NCI-H2227 treated with DMSO at 0.1 percent for 48 hours (cell line): ENCODE data around the gene PBRM1.

Experiments used
- DNase-seq: peaks from one replicate; lab custom pipeline; 2025; lab: John Stamatoyannopoulos, UW

Gene PBRM1

DNA sequence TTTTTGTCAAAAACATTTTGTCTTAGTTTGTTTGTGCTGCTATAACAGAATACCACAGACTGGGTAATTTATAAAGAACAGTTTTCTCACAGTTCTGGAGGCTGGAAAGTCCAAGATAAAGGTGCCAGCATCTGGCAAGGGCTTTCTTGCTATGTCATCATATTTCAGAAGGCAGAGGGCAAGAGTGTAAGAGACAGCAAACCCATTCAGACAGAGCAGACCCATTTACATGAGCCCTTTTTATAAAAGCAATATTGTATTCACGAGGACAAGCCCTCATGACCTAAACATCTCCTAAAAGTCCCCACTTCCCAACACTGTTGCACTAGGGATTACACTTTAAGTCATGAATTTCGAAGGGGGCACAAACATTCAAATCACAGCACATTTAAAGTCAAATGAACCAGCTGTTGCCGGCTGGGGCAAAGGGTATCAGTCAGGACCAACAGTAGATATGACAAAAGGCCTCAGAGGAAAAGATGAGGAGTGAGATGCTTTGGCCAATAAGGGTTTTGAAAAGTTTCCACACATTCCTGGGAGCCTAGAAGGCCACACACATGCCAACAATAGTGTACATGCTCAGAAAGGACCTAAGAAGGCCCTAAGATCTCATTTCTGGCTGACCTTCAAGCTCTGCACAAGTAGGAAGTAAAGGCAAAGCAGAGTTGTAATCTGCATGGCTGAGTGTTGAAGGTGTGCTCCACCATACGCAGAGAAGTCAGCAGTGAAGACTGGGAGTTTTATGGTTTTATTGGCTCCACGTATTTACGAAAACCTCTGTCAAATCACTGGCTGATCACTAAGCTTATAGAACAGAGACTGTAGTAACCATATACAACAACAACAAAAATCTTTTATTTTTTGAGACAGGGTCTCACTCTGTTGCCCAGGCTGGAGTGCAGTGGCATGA lies 111.4 kb downstream of the PBRM1 start:
- DNase-seq: no peak

DNA sequence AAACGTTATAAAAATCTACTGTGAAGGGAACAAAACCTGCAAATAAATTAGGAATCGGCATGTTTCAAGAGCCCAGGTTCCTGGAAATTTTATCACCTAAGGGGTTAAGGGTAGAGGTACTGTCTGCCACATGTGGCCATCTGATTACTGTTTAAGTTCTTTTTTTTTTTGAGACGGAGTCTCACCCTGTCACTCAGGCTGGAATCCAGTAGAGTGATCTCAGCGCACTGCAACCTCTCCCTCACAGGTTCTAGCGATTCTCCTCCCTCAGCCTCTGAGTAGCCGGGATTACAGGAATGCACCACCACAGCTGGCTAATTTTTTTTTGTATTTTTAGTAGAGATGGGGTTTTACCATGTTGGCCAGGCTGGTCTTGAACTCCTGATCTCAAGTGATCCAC lies 113.5 kb downstream of the PBRM1 start:
- DNase-seq: no peak

GRCh38 chr3:52570076-52570475 lies 115.6 kb downstream of the PBRM1 start:
- DNase-seq: no peak

DNA sequence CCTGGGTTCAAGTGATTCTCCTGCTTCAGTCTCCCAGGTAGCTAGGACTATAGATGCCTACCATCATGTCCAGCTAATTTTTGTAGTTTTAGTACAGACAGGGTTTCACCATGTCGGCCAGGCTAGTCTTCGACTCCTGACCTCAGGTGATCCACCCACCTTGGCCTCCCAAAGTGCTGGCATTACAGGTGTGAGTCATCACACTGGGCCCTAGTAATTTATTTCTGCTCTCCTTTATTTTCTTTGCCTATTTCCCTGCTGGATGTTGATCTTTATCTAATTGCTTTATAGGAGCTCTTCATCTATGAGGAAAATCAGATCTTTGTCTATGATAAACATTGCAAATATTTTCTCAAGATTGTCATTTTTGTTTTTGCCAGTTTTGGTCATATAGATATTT lies 117.6 kb downstream of the PBRM1 start:
- DNase-seq: no peak

- DNase-seq: no peak
These were observed 121.7 kb downstream of the PBRM1 start for GRCh38 chr3:52563984-52564383.

DNA sequence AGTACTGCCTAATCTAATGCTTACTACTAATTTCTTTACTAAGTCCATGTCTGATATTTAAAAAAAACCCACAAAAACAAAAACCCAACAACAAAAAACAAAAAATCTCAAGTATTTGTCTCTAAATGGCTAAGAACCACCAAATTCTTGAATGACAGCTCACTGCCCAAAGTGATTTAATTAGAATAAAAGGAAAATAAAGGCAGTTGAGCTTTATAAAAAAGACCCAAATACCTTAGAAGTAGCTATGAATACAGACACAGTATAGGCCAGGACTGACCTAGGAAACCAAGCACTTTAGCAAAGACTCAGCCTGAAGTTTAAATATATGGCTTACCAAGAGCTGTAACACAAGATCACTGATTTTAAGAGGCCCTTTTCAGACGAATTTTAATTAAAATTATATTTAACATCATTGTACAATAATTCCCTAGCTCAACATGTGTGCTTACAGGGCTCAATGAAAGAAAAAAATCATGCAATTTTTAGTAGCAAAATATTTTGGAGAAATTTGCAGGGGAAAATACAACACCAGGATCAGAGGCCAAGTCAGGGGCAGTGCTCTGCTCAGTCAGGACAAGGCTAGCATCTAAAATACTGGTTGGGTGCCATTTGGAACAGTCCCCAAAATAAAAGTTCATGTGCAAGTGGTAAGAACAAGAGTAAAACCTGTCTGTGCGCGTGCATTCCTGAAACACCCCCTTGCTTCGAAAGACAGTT lies 124.5 kb downstream of the PBRM1 start:
- no peak for DNase-seq

DNA sequence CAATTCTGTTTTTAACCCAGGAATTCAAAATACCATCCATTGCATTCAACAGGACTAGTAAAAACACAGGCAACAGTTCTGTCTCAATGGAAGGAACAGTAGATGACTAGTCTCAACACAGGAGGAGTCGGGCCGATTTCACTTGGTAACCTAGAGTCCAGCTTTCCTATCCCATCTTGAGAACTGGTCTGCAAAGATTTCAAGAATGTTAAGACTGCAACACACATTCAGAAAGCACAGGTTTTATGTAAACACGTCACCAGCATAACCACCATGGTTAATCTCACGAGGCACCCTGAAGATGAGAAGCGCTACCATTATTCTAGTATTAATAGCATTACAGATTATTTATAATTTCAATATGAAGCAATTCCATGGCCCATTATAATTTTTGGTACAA lies 127.3 kb downstream of the PBRM1 start:
- DNase-seq: no peak

DNA sequence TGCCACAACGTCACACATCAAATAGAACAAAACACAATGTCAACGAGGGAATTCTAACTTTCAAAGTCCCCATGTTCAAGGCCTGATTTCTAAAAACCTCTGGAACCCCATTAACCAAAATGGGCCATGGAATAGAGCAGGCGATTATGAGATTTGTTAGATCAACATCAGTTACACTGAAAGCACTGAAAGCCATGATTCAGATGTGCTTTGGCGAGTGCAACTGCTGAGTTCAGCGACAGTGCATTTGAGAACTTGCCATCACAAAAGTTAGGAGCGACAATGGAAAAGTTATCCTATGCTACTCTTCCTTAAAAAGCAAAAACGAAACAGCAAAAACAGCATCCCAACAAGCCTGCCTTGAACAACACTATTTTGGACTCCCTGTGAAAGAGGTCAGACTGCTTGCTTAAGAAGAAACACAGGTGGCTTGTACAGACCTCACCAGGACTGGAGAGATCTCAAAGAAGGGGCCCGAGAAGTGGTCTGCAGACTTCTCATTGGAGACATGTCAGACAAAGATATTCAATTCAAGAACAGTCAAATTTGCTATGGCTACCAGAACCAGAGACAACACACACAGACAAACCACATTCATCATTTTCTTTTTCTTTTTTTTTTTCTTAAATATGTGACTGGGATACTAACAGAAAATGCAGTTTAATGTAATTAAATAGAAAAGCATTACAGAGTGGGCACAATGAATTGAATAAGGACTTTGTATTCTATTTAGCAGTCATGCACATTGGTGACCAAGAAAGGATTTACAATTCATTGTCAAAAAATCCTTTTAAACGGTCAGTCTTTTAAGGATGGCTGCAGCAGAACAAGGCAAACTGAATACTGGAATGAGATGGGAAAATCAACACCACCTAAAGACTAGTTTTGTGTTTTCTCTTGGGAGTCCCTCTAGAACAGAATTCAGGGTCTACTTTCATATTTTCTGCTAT lies 128.4 kb downstream of the PBRM1 start:
- DNase-seq: no peak

DNA sequence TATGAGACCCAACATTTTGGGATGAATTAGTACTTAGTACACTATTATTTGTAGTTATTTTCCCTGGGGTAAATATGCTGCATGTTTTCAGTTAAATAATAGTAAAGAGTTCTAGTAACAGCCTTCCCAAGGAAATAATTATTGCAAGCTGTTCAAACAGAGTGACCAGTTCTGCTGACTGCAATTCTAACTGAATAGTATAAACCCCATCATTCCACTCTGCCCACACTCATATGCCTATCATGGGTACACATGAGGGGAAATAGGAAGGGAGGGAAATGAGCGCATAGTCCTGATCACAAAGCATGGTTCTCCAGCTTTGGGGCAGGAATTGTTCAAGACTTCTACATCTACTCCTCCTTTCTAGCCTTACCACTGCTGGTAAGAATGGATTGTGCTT lies 130.7 kb downstream of the PBRM1 start:
- no peak for DNase-seq

DNA sequence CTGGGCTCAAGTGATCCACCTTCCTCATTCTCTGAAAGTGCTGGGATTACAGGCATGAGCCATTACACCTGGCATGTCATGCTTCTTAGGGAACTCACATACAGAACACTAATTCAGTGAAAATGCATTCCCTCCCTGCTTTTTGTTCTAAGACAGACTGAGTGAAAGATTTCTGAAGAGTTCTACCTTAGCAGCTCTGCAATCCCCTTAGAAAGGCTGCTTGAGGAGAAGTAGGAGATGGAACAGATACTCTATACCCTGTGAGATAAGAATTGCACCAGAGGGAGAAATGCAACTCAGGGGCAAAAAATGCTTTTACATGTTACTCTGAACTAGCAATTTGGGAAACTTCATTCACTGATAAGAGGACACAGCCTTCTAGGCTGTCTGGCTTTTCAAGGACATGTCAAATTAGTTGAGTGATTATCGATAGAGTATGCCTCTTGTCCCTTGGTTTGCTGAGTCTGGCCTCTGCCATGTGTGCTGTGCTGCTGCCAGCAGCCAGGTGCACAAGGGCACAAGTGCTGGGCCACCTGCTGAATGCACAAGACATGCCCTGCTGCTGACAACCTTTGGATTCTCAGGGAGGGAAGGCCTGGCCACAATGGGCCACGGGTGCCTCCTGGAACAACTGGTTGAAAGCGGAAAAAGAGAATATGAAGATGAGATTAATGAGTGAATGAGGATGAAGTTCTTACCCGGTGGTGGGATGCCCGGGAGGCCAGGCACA lies 131.5 kb downstream of the PBRM1 start:
- no peak for DNase-seq

- no peak for DNase-seq
These were observed 133.6 kb downstream of the PBRM1 start for GRCh38 chr3:52552089-52552488.

GRCh38 chr3:52551118-52551517 lies 134.6 kb downstream of the PBRM1 start:
- DNase-seq: no peak

GRCh38 chr3:52547143-52547542 lies 138.6 kb downstream of the PBRM1 start:
- DNase-seq: no peak

DNA sequence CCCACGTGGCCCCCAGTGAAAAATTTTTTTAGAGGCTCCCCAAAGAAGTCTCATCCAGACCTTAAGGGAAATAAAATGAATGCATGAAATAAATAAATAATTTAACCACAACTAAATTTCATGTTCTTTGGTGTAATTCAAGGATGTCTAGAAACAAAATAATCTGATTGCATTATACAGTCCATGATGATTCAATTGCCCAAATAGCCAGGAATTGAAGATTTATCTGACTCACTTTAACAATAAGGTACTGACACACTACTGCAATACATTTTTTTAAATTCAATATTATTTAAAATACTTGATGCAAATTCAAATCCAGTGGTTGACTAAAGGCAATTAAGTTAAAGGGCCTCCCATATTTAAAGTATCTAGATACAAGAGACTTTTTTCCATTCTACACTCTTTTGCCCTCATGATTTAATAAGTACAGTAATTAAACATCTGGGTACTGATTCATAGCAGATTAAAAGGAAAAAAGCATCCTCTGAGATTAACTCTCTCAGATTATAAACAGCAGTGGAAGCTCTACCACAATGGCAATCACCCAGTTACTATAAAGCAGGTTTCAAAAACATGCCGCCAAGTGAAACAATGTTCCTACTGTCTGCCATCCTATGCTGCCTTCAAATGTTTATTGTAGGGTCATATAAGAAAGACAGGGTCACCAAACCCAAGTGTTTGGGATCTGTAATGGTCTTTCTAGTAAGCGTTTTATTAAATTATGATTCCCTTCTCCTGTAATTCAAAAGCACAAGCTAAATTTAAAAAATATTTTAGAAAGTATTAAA lies 139.4 kb downstream of the PBRM1 start:
- no peak for DNase-seq

DNA sequence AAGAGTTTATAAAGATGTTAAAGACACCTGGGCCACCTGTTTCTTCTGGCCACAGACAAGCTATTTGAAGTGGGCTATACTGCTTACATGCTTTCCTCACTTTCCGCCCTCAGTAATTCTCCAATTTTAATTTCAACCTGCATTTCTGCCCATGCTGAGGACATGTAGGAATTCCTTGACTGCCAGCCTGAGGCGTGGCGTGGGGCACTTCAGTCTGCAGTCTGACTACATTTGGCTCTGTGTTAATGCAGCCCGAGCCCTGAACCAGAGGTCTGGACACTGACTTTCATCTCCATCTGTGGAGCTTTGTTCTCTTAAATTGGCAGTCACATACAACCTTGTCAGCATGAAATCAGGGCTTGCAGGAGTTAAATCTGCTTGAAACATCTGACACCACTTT lies 140.8 kb downstream of the PBRM1 start:
- DNase-seq: no peak

DNA sequence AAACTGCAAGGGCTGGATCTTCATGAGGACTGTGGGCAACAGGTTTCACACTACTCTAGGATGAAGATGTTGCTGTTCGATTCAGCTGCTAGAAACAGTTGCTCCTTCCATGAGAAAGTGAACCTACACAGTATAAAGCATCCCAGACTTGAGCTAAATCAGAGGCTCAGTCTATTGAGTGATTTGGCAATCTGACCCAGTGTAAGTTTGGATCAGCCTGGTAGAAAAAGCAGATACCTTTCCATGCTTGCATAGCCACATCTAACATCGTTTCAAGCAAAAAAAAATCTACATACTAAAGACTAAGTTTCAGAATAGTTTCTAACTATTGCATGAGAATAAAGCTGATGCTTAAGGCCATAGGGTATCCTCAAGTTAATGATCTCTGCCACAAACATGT lies 144.7 kb downstream of the PBRM1 start:
- DNase-seq: no peak

GRCh38 chr3:52539010-52539653 lies 146.6 kb downstream of the PBRM1 start:
- no peak for DNase-seq

DNA sequence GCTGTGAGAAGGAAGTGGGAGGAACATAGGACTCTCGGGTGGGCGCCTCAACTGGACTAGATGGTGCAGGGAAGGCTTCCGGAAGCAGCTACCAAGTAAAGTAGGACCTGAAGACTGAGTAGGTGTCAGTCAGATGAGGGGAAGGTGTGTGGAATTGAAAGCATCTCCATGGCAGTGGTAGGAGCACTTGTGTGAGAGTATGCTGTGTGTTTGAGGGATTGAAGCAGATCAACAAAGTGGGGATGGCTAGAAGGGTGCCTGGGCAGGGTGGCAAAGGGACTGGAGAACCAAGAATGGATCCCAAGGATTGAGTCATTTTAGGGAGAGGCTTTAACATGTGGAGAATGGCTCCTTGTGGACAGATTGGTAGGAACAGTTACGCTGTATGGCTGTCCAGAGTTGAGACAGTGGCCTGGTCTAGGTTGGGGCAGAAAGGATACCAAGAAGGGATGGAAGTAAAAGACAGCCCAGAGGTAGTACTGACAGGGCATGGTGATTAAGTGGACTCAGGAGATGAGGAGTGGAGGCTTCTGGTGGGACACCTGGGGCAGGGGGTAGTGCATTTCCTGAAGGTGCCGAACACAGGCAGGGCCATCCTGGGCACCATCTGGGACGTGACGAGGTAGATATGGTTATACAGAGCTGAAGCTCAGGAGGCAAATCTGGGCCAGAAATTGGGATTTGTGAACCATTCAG lies 147.8 kb downstream of the PBRM1 start:
- DNase-seq: no peak

DNA sequence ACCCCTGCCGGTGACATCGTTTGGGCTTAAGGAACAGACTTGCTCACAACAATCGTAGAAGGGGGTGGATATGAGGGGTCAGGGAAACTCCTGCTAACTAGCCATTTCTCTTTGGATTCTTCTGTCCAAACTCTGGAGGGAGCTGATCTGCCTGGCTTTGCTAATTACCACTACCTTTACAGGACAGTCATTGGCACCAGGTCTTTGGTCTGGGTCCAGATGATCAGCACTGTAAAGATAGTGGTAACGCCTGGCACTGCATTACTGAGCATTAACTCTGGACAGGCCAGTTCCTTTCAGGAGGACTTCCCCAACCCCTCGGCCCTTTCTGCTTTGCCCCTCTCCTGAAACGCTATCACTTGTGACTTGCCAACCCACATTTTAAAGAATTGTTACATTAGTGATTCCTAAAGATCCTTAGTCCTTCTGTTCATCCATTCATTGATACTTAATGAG lies 148.5 kb downstream of the PBRM1 start:
- no peak for DNase-seq
